Sigmoid colon (tissue), 7 donors: ENCODE data around the gene MTA1. TPM values are rescaled to one million over a fixed set of nuclear protein-coding genes. Genes with fewer than 3 reads are reported as not detected.

Source experiments
- DNase-seq: peaks from one replicate; pipeline ENCODE4 v3.0.0-alpha.2; 2019
- H3K27ac ChIP-seq, 4 donors: fragments of 200-600 bp; sonication (generic); one replicate each; pipeline ENCODE4 v1.5.1; 2016 to 2019; ENCODE audit warnings: mild to moderate bottlenecking in 1 of 4
- H3K27me3 ChIP-seq, 3 donors: fragments of 200-600 bp; sonication (generic); one replicate each; pipeline ENCODE4 v1.5.1; 2019; ENCODE audit warnings: mild to moderate bottlenecking in 1 of 3
- H3K36me3 ChIP-seq, 4 donors: fragments of 200-600 bp; sonication (generic); one replicate each; pipeline ENCODE4 v1.5.1; 2016 to 2019
- H3K4me1 ChIP-seq, 4 donors: fragments of 200-600 bp; sonication (generic); one replicate each; pipeline ENCODE4 v1.5.1; 2017 to 2019
- H3K4me3 ChIP-seq, 4 donors: fragments of 200-600 bp; sonication (generic); one replicate each; pipeline ENCODE4 v1.5.1; 2017 to 2019; ENCODE audit warnings: mild to moderate bottlenecking in 2 of 4, moderate library complexity in 1 of 4
- H3K9me3 ChIP-seq, 4 donors: fragments of 200-600 bp in 3 of 4; sonication (generic) in 3 of 4; one replicate each; pipeline versions ENCODE4 v1.5.1 to v1.6.1; 2013 to 2019
- EP300 ChIP-seq, 4 donors: sonication (generic); formaldehyde crosslinking; IDR thresholded peaks; one replicate each; pipeline ENCODE4 v1.6.1; 2017; ENCODE audit warnings: antibody characterized with exemption in 4 of 4
- POLR2A ChIP-seq, 2 donors: fragments of 450-650 bp; IDR thresholded peaks; one replicate each; pipeline ENCODE4 v1.6.1; 2016; ENCODE audit warnings: antibody characterized with exemption in 2 of 2, mild to moderate bottlenecking in 2 of 2, moderate library complexity in 2 of 2
- POLR2AphosphoS5 ChIP-seq, 4 donors: sonication (generic); formaldehyde crosslinking; IDR thresholded peaks; one replicate each; pipeline ENCODE4 v1.6.1; 2017; ENCODE audit warnings: antibody characterized with exemption in 4 of 4
- WGBS, 2 donors: extraction: QIAGEN DNeasy Blood & Tissue Kit; methylation state at CpG; one replicate each; pipeline ENCODE4 v1.1.7; 2013; 5-methylcytosine and 5-hydroxymethylcytosine counted together
- intact Hi-C: fragments of 100-400 bp; cut with DNase I; formaldehyde crosslinking; loops from one replicate; pipeline ENCODE4 v1.15.1; 2023
- polyA plus RNA-seq, 3 donors: library from polyadenylated mRNA; stranded (reverse); fragments of 200-250 nt; gene quantifications; one replicate each; pipeline ENCODE4 v1.2.3, GENCODE V29; 2013
- total RNA-seq, 4 donors: library from RNA; depleted of rRNA; stranded (reverse); fragments of >200 nt; gene quantifications; one replicate each; pipeline ENCODE4 v1.1.0, GENCODE V29; 2016
- TF ChIP-seq, protein P1 (sequence below), 4 experiments: fragments of 450-650 bp in 3 of 4; fragments of 200-600 bp in 1 of 4; IDR thresholded peaks; one replicate each; pipeline ENCODE4 v1.5.1; 2016 to 2019; ENCODE audit warnings: antibody characterized with exemption in 4 of 4, mild to moderate bottlenecking in 3 of 4, moderate library complexity in 2 of 4
- donor health status: healthy with polysubstance abuse.
- donor health status: Bipolar disorder and iron deficiency.
- donor health status: healthy.

The MTA1 gene
- total and polyA plus RNA-seq, 7 donors: 14.3 to 92.8 (median 44.7) TPM

DNA sequence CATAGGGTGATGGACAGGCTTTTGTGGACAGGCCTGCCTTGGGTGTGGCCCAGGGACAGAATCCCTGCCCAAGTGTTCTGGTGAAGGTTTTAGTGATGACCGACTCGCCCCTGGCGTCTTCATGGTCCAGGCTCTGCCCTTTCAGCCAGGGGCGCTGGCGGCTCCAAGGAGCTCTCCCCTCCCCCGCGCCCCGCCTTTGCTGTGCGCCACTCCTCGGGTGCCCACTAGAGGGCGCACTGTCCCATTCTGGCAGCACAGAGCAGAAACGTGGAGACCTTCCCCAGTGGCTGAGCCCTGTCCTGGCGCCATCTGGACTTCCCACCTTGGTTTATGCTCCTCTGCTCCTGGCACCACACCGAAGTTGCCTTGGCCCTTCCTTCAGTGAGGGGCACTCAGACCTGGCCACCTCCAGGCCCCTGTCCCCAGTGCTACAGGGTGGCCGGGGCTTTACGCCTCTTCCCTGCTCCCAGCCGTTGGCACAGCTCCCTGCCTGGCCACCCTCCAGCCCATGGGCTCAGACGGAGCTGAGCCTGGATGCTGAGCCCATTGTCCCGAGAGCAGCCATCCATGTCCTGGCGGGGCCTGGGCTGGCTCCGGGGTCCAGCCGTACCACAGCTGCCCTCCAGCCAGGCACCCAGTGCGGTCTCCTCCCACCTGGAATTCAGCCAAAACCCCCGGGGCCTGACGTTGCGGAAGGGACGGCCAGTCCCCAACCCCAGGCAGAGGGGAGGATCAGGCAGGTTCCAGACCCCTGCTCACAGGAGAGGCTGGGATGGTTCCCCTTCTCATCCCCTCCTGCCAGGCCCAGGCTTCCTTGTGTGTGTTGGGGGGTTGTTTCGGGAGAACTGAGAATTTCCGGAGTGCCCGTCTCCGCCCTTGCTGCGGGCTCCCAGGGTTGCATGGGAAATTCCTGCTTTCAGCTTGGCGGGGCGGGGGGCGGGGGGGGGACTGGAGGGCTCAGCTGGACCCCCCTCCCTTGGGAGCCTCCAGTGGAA lies 61.5 kb downstream of the MTA1 start:
- peaks cover 0 to 43% (median 11%) of the 10 kb centered on the region in 3 donors for H3K27me3 ChIP-seq
- peak overlapping the region; percentile 24 to 51 (median 42) for H3K4me3 ChIP-seq
- peaks cover 0 to 4% (median 0%) of the 10 kb centered on the region in 4 donors for H3K36me3 ChIP-seq
- H3K9me3 ChIP-seq: no peaks in the 10 kb centered on the region
- H3K4me1 ChIP-seq: peaks cover 0 to 72% (median 66%) of the 10 kb centered on the region in 4 donors
- peak; percentile 94 for DNase-seq
- H3K27ac ChIP-seq: peak overlapping the region; percentile 85 to 98 (median 91)
- TF ChIP-seq POLR2A (IDR thresholded peaks at IDR 0.05) (no peak), EP300 (IDR thresholded peaks at IDR 0.05) (no peak), POLR2AphosphoS5 (IDR thresholded peaks at IDR 0.05) (peak; percentile 6 to 75 (median 59))
- TF ChIP-seq, protein P1, sequence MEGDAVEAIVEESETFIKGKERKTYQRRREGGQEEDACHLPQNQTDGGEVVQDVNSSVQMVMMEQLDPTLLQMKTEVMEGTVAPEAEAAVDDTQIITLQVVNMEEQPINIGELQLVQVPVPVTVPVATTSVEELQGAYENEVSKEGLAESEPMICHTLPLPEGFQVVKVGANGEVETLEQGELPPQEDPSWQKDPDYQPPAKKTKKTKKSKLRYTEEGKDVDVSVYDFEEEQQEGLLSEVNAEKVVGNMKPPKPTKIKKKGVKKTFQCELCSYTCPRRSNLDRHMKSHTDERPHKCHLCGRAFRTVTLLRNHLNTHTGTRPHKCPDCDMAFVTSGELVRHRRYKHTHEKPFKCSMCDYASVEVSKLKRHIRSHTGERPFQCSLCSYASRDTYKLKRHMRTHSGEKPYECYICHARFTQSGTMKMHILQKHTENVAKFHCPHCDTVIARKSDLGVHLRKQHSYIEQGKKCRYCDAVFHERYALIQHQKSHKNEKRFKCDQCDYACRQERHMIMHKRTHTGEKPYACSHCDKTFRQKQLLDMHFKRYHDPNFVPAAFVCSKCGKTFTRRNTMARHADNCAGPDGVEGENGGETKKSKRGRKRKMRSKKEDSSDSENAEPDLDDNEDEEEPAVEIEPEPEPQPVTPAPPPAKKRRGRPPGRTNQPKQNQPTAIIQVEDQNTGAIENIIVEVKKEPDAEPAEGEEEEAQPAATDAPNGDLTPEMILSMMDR (IDR thresholded peaks at IDR 0.05): peak; percentile 96 to 99 (median 98)
- intact Hi-C loops: loop anchor here (1.0 to 5.0 kb wide), 2 partner anchors 9 to 169 kb away; partner anchors contain the start of gene PACS2
- 1% methylated on average over 35 of the region's 35 CpGs for WGBS, 2 donors

DNA sequence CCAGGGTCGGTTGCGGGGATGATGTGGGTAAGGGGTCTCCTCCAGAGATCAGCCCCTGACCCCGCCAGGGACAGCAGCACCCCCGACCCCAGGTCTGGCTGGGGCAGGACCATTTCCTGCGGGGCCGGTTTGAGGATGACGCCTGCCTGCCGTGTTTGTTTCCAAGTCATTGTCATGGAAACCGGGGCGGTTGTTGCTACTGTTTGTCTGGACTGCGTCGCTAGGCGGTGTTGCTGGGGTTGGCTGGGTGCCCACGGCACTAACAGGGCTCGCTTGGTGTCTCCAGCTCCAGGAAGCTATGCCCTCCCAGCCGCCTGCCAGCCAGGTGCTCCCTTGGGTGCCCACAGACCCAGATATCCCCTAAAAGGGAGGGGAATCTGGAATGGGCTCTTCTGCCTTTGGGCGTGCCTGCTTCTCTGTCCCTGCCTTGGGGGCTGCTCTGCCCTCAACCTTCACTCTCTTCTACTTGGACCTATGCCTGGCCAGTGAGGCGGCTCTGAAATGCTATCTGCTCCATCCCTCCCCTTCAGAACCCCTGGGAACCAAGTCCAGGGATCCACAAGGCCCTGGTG lies 62.3 kb downstream of the MTA1 start:
- no peaks in the 10 kb centered on the region for H3K9me3 ChIP-seq
- peak; percentile 97 for DNase-seq
- no peak for TF ChIP-seq POLR2A (IDR thresholded peaks at IDR 0.05)
- TF ChIP-seq EP300 (IDR thresholded peaks at IDR 0.05): peak in 1 of 4 donors; percentile 59
- peak in 3 of 4 donors; percentile 43 to 69 (median 57) for TF ChIP-seq POLR2AphosphoS5 (IDR thresholded peaks at IDR 0.05)
- TF ChIP-seq, protein P1 (IDR thresholded peaks at IDR 0.05): peak in 1 of 4 experiments; percentile 18
- H3K4me1 ChIP-seq: peaks cover 0 to 72% (median 65%) of the 10 kb centered on the region in 4 donors
- peaks cover 0 to 43% (median 16%) of the 10 kb centered on the region in 3 donors for H3K27me3 ChIP-seq
- H3K36me3 ChIP-seq: peaks cover 0 to 4% (median 0%) of the 10 kb centered on the region in 4 donors
- 1 to 2% methylated on average over 18 of the region's 18 CpGs for whole genome bisulfite sequencing, 2 donors
- peak overlapping the region; percentile 24 to 51 (median 42) for H3K4me3 ChIP-seq
- intact Hi-C loops: loop anchor here (1.0 to 5.0 kb wide), 2 partner anchors 8 to 170 kb away; partner anchors contain the start of gene PACS2
- peak overlapping the region; percentile 85 to 98 (median 91) for H3K27ac ChIP-seq

DNA sequence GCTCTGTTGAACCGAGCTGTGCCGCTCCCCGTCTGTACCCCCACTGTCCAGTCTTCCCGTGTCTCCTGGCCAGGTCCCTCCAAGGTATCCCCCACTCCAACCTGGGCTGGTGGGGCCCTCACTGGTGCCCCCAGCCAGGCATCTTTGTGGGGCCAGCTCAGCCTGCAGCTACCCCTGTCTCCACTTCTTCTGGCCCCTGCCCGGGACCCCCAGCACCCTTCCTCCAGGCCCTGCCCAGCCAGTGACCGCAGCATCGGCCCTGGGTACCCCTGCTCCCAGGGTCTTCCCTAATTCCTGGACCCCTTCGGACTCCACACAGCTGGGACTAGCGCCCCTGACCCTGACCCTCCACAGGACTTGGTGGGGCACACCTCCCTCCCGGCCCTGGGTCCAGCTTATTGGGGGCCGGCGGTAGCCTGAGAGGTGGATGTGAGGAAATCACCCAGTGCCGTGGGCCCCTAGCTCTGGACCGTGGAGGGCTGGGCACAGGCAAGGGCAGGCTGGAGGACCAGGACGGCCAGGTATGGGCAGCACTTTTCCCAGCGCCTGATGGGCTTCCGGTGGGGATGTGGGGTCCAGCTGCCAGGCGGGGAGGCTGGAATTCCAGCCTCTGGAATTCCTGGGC lies 63.0 kb downstream of the MTA1 start:
- peak overlapping the region; percentile 85 to 98 (median 91) for H3K27ac ChIP-seq
- WGBS, 2 donors: 56 to 75% methylated on average over 18 of the region's 18 CpGs
- peaks cover 0 to 74% (median 65%) of the 10 kb centered on the region in 4 donors for H3K4me1 ChIP-seq
- no peak for DNase-seq
- H3K9me3 ChIP-seq: no peaks in the 10 kb centered on the region
- intact Hi-C loops: loop anchor here (5.0 kb wide), 1 partner anchor 170 kb away; the partner anchor contains the start of gene PACS2
- no peak overlapping the region for H3K4me3 ChIP-seq
- H3K36me3 ChIP-seq: peaks cover 0 to 4% (median 0%) of the 10 kb centered on the region in 4 donors
- peaks cover 3 to 45% (median 21%) of the 10 kb centered on the region in 3 donors for H3K27me3 ChIP-seq
- TF ChIP-seq EP300 (IDR thresholded peaks at IDR 0.05) (no peak), POLR2A (IDR thresholded peaks at IDR 0.05) (no peak), POLR2AphosphoS5 (IDR thresholded peaks at IDR 0.05) (no peak)
- TF ChIP-seq, protein P1 (IDR thresholded peaks at IDR 0.05): no peak
